Right forelimb (tissue), 1 donor: ENCODE data around the gene ALG12.

Experiments used
- DNase-seq: peaks from one replicate; pipeline ENCODE4 v3.0.0-alpha.2; 2018

The ALG12 gene

GRCh38 chr22:49957826-49958365, 39.7 kb upstream of the ALG12 start:
- no peak for DNase-seq

- DNase-seq, result no peak
These were observed 38.9 kb upstream of the ALG12 start for GRCh38 chr22:49956914-49957825.

GRCh38 chr22:49956418-49956770, 38.2 kb upstream of the ALG12 start:
- no peak for DNase-seq

DNA sequence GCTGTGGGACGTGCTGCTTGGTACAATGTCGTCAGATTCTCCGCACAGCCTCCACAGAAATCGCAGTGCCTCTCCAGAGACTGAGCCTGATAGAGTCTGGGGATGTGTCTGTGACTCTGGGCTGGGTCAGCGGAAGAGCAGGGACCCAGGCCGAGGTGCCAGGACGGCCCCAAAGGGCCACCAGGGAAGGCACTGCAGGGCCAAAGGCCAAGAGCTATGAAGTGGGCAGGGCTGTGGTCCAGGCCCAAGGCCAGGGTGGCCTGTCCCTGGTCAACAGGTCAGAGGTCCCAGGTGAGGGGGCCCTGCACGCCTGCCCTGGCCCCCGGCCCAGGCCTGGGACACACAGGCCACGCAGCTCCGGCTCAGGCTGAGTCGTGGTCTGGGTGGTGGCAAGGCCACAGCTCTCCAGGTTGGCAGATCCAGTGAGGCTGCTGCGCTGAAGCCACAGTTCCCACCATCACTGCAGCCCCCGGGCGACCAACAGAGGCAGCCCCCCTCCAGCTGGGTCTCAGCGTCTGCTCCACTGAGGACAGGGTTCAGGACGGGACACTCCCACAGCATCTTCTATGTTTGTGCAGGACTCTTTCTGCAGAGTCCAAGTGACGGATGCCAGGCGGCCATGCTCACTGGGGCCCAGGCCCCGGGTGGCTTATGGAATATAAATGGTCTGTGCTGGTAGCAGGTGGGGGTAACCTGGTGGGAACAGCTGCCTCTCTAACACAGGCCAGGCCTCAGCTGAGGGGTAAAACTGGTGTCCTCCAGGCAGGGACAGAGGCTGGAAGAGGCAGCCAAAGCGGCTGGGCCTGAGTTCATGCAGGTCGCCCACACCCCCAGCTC, 37.6 kb upstream of the ALG12 start:
- no peak for DNase-seq

DNA sequence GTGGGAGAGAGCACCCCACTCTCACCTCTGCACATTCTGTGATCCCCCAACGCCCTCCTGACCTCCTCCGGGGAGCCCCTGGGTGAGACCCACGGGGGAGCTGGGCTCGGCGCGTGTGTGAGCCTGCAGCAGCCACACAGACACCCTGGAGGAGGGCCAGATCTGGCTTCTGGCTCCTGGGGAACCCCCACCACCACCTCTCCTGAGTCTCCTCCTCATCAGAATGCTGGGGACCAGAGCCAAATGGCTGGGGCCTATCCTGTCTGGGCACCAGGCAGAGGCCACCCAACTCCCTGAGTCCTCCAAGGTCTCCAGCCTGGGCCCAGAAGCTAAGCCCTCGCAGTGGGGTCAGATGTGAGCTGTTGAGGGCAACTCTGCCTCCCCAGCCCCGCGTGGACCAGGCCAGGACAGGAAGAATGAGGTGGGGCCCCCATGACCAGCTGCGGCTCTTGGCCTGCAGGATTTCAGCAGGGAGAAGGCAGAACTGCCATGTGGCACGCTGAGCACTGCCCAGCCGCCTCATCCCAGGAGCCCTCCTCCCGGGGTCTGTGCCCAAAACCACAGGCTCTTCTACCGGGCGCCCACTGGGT, 36.8 kb upstream of the ALG12 start:
- DNase-seq, result no peak

GRCh38 chr22:49954354-49954753, 36.1 kb upstream of the ALG12 start:
- no peak for DNase-seq

DNA sequence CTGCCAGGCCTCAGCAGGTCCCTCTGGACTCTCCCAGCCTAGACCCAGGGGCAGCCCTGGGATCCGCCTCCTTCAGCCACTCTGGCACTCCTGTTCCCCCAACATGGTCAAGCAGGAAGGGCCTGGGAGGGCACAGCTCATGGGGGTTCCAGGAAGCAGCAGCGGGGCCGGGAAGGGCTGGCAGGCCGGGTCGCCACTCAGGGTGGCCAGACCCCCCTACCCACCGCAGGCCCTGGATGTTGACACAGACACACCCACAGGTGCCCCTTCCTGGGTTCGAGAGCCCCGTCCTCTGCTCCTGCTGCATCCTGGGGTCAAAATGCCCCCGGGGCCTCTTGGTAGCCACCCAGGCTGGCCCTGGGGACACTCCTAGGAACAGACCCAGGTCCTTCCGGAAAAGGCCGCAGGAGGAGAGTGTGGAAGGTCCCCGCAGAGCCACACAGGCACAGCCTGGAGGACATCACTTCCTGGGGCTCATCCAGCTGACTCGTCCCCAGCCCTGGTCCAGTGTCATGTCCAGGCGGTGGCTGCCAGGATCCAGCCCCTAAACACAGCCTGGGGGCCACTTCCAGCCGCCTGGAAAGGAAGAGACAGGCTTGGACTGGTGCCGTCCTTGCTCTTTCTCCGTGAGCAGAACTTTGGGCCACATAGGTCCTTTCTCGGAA, 35.6 kb upstream of the ALG12 start:
- DNase-seq, result no peak

DNA sequence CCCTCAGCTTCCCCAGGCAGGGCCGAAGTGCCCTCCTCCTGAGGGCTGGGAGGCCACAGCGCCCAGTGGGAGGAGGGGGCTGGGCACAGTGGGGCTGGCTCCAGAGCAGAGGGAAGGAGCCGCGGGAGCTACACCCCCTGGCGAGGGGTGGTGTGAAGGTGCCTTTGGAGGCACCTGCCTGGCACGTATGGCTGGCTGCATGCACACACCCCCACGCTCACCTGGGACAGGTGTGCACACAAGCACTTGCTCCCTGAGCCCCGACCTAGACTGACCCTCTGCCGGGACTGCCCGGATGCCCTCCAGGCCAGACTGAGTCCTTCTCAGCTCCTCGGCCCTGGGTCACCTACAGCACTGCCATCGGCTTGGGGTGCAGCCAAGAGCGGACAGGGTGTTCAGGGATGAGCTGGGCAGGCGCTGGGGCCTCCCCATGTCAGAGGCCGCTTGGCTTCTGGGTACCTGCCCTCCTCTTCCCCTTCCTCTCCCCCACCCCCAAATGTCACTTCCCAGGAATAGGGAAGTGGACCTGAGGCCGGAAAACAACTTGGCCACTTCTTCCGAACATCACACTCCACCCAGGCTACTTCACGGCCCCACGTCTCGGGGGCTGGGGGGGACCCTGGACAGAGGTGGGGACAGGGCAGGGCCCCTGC, 34.9 kb upstream of the ALG12 start:
- DNase-seq, result no peak

GRCh38 chr22:49951986-49952896, 34.0 kb upstream of the ALG12 start:
- DNase-seq, result no peak

DNA sequence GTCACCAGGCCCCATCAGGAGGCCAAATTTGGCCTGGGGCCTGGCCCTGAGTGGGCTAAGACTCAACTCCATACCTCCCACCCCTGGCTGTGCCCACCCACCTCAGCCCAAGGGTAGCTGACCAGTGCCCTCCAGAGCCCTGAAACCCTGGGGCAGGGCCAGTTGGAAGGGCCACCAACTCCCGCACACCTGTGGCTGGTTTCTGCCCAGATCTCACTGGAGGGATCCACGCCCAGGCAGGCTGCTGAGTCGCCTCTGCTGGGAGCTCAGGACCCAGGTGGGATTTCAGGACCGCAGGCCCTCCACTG, 33.4 kb upstream of the ALG12 start:
- no peak for DNase-seq

GRCh38 chr22:49951000-49951677, 32.9 kb upstream of the ALG12 start:
- DNase-seq, result no peak

DNA sequence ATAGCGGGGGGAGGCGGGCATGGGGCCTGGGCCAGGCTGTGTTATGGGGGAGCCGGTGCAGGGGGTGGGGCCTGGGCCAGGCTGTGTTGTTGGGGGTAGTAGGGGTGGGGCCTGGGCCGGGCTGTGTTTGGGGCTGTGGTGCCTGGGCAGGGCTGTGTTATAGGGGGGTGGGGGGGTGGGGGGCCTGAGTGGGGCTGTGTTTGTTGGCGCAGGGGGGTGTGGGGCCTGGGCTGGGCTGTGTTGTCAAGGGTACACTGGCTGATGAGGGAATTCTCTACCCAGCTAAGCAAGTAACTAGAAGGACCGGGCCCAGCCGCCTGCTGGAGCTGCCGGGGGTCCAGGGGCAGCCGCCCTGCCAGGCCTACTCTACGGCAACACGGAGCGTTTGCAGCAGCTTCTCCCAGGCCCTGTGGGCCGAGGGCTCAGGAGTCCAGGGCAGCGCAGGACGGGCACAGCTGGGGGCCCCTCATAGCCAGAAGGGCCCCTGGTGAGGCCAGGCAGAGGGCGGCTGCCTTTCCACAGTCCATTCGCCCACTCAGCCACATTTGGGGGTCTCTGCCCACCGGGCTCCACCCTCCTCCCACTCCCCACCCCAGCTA, 32.3 kb upstream of the ALG12 start:
- no peak for DNase-seq

GRCh38 chr22:49949914-49950292, 31.7 kb upstream of the ALG12 start:
- no peak for DNase-seq

- no peak for DNase-seq
These were observed 31.0 kb upstream of the ALG12 start for GRCh38 chr22:49948958-49949913.

GRCh38 chr22:49948116-49948957, 30.1 kb upstream of the ALG12 start:
- no peak for DNase-seq

DNA sequence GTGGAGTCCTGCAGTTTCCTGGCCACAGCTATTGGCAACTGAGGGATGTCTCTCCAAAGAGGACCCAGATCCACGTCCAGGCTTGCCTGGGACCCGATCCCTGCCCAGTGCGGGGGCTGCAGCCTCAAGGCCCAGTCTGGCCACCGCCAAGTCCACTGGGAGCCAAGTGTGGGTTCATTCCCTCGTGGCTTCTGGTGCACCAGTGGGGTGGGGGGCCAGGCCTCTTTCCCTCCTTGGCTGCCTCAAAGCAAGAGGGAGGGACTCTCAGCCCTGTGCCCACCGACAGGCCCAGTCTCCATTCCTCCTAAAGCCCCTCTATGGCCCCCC, 29.0 kb upstream of the ALG12 start:
- DNase-seq, result no peak

DNA sequence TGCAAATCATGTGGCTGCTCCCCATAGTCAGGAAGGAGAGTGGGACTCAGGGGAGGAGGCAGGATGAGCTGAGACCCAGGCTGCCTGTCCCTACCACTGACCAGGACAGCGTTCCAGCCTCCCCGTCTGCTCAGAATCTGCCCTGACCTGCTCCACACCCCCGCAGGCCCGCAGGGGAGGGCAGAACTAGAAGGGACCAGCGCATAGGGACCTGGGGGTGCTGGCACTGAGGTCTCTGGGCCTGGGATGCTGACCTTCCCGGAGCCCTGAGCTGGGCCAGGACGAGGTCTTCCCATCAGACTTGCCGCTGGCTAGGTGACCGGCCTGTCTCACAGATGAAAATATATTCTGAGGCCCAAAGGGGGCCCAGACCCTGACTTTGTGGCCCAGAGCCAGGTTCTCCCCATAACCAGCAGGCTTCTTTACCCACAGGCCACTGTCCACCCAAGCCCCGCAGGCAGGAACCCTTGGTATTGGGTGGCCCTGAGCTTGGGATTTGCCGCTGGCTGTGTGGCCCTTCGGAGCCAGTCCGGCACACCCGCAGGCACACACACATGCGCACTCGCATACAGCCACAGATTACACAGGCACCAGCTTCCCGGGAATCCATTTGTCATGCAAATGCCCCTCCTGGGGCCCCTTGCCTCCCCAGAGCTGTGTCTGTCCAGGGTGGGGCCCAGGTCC, 28.5 kb upstream of the ALG12 start:
- no peak for DNase-seq
